ENCODE measurements around the gene SHD. TPM values are rescaled to one million over a fixed set of nuclear protein-coding genes. Genes with fewer than 3 reads are reported as not detected.

Gene SHD
- total and polyA plus RNA-seq, 2 of the 13 experiments (the other 11 are each of a cell fraction or from before 2014, with no cell fraction given) = 0.11 to 0.20 TPM

DNA sequence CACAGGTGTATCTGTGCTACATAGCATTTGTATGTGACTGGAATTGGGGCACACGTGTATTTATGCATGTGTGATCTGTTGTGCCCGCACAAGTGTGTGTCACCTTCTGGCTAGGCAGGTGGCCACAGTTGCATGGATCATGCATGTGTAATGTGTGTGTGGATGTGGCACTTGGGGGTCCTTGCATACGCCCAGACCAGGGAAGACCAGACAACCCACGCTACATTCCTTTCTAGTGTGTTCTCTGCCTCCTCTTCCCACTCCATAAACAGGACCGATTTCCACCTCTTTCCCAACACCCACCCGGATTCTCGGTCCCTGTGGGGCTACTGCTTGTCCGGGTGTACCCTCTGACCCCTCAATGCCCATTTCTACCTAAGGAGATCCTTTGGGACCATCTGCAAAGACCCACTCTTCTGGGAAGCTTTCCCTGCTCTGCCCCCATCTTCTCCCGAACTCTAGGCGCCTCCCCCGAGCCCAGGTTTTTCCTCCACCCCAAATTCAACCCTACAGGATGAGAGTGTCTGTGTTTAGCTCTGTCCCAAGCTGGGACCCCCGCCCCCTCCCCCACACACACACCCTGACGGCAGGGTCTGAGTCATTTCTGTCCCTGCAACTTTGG, 47.3 kb downstream of the SHD start:
- H3K79me2 ChIP-seq (ENCODE audit: insufficient read depth, low read length) = no peaks in the 10 kb centered on the region
- BruUV-seq (replicated peaks) = no TSS peak
- WGBS (ENCODE audit: low lambda C conversion rate) = 94% methylated on average over 13 of the region's 13 CpGs
- DNase-seq (ENCODE audit: low spot score) = no peak
- POLR2A ChIA-PET = no interaction called here
- in situ Hi-C loops (cut with HindIII; ENCODE audit: extremely low pct_ligation_motif_present, low pct_unique_long_range_greater_than_20kb) = no loop called here
- no peak overlapping the region for H3K4me2 ChIP-seq (ENCODE audit: low read depth, low read length)
- no peak for ATAC-seq
- H4K20me1 ChIP-seq (ENCODE audit: insufficient read depth, low read length) = no peaks in the 10 kb centered on the region
- H3K36me3 ChIP-seq (replicated peaks in 1 of 2; ENCODE audit: control insufficient read depth in 1 of 2, insufficient read depth in 2 of 2, low read length in 2 of 2) = peaks cover 0 to 3% of the 10 kb centered on the region in 2 experiments; a peak in 1 of 5 replicates
- H2AFZ ChIP-seq (ENCODE audit: low read length) = no peak overlapping the region
- no peak overlapping the region for H3K9ac ChIP-seq (ENCODE audit: insufficient read depth, low read depth, low read length)
- TF ChIP-seq FOXA3 (CRISPR knock-in tag; IDR thresholded peaks at IDR 0.05) = no peak
- no peak for TF ChIP-seq ZNF17 (CRISPR knock-in tag; IDR thresholded peaks at IDR 0.05)
- TF ChIP-seq PITX1 (CRISPR knock-in tag; IDR thresholded peaks at IDR 0.05) = no peak
- TF ChIP-seq, protein P1, sequence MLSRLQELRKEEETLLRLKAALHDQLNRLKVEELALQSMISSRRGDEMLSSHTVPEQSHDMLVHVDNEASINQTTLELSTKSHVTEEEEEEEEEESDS (CRISPR knock-in tag; IDR thresholded peaks at IDR 0.05; ENCODE audit: borderline replicate concordance) = no peak
- TF ChIP-seq, protein P2, sequence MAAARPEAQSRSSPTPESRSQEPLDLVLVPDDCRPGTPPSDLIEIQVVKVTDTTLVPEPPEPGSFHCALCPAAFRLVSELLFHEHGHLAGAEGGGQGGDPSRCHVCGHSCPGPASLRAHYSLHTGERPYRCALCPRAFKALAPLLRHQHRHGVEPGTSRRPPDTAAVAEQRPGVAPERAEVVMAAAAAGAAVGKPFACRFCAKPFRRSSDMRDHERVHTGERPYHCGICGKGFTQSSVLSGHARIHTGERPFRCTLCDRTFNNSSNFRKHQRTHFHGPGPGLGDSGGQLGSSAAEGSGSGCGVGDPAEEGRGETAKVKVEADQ (CRISPR knock-in tag; IDR thresholded peaks at IDR 0.05; ENCODE audit: borderline replicate concordance) = no peak
- no peak for TF ChIP-seq MED1 (CRISPR knock-in tag; IDR thresholded peaks at IDR 0.05)
- no peak overlapping the region for H3K4me3 ChIP-seq (replicated peaks in 1 of 3; ENCODE audit: insufficient read depth in 1 of 3, low read depth in 2 of 3, low read length in 3 of 3)
- no peak overlapping the region for H3K27ac ChIP-seq (ENCODE audit: extremely low read length, insufficient read depth, low read length)
- H3K27me3 ChIP-seq (ENCODE audit: control insufficient read depth in 1 of 2, insufficient read depth in 2 of 2, low read length in 2 of 2) = no peaks in the 10 kb centered on the region
- CTCF ChIA-PET (ENCODE audit: low intra/inter-chr PET ratio, low total read pairs) = no interaction called here
- no peaks in the 10 kb centered on the region for H3K9me3 ChIP-seq (ENCODE audit: low read length)
- FAIRE-seq = no peak
- intact Hi-C loops (cut with micrococcal nuclease; ENCODE audit: unreplicated experiment) = no loop called here
- H3K4me1 ChIP-seq (ENCODE audit: insufficient read depth, low read length) = no peaks in the 10 kb centered on the region

- no peak overlapping the region for H3K4me2 ChIP-seq (ENCODE audit: low read depth, low read length)
- no peak for TF ChIP-seq SUZ12 (IDR thresholded peaks at IDR 0.05; ENCODE audit: low read depth, low read length)
- TF ChIP-seq, protein P3, sequence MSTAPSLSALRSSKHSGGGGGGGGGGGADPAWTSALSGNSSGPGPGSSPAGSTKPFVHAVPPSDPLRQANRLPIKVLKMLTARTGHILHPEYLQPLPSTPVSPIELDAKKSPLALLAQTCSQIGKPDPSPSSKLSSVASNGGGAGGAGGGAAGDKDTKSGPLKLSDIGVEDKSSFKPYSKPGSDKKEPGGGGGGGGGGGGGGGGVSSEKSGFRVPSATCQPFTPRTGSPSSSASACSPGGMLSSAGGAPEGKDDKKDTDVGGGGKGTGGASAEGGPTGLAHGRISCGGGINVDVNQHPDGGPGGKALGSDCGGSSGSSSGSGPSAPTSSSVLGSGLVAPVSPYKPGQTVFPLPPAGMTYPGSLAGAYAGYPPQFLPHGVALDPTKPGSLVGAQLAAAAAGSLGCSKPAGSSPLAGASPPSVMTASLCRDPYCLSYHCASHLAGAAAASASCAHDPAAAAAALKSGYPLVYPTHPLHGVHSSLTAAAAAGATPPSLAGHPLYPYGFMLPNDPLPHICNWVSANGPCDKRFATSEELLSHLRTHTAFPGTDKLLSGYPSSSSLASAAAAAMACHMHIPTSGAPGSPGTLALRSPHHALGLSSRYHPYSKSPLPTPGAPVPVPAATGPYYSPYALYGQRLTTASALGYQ (CRISPR knock-in tag; IDR thresholded peaks at IDR 0.05) = no peak
- no peak for TF ChIP-seq KDM1A (CRISPR knock-in tag; IDR thresholded peaks at IDR 0.05)
- no peak for TF ChIP-seq CSRNP2 (CRISPR knock-in tag; conservative IDR thresholded peaks at IDR 0.05; ENCODE audit: low read depth)
- no peak for TF ChIP-seq ZNF562 (CRISPR knock-in tag; IDR thresholded peaks at IDR 0.05; ENCODE audit: borderline replicate concordance)
- no peak for TF ChIP-seq TCF12 (IDR thresholded peaks at IDR 0.05)
- TF ChIP-seq TCF12 (CRISPR knock-in tag; IDR thresholded peaks at IDR 0.05) = no peak
- TF ChIP-seq ZBTB1 (CRISPR knock-in tag; IDR thresholded peaks at IDR 0.05; ENCODE audit: borderline replicate concordance) = no peak
- no peak for TF ChIP-seq CREM (IDR thresholded peaks at IDR 0.05)
- TF ChIP-seq CREM (CRISPR knock-in tag; IDR thresholded peaks at IDR 0.05) = no peak
Observed at GRCh38 chr19:4326837-4327251, 47.8 kb downstream of the SHD start.

More at GRCh38 chr19:4326837-4327251, 47.8 kb downstream of the SHD start:
- ChIA-PET POLR2A (no interaction called here), CTCF (ENCODE audit: low intra/inter-chr PET ratio, low total read pairs) (no interaction called here)
- DNase-seq (ENCODE audit: low spot score) = no peak
- Histone ChIP-seq H3K4me3 (replicated peaks in 1 of 3; ENCODE audit: insufficient read depth in 1 of 3, low read depth in 2 of 3, low read length in 3 of 3) (no peak overlapping the region), H3K27me3 (ENCODE audit: control insufficient read depth in 1 of 2, insufficient read depth in 2 of 2, low read length in 2 of 2) (no peaks in the 10 kb centered on the region), H3K36me3 (replicated peaks in 1 of 2; ENCODE audit: control insufficient read depth in 1 of 2, insufficient read depth in 2 of 2, low read length in 2 of 2) (peaks cover 0 to 3% of the 10 kb centered on the region in 2 experiments; a peak in 1 of 5 replicates), H3K9ac (ENCODE audit: insufficient read depth, low read depth, low read length) (no peak overlapping the region), H3K4me1 (ENCODE audit: insufficient read depth, low read length) (no peaks in the 10 kb centered on the region), H3K79me2 (ENCODE audit: insufficient read depth, low read length) (no peaks in the 10 kb centered on the region), H3K9me3 (ENCODE audit: low read length) (no peaks in the 10 kb centered on the region), H2AFZ (ENCODE audit: low read length) (no peak overlapping the region), H3K27ac (ENCODE audit: extremely low read length, insufficient read depth, low read length) (no peak overlapping the region), H4K20me1 (ENCODE audit: insufficient read depth, low read length) (no peaks in the 10 kb centered on the region)
- no peak for FAIRE-seq
- in situ Hi-C loops (cut with HindIII; ENCODE audit: extremely low pct_ligation_motif_present, low pct_unique_long_range_greater_than_20kb) (no loop called here), intact Hi-C loops (cut with micrococcal nuclease; ENCODE audit: unreplicated experiment) (no loop called here)
- ATAC-seq = no peak
- 97% methylated on average over 33 of the region's 33 CpGs for WGBS (ENCODE audit: low lambda C conversion rate)
- no TSS peak for BruUV-seq (replicated peaks)
